Spleen (tissue), 11 donors: ENCODE results near the gene CEP162. TPM values are rescaled to one million over a fixed set of nuclear protein-coding genes. Genes with fewer than 3 reads are reported as not detected.

ENCODE experiments used
- DNase-seq: peaks from one replicate; pipeline ENCODE4 v3.0.0-alpha.2; 2020
- H3K27ac ChIP-seq, 8 donors: fragments of 200-600 bp; sonication (generic) in 7 of 8; 1 replicate in 4 of 8; 2 replicates in 4 of 8; pipeline versions ENCODE4 v1.5.0 to v1.8.0; 2016 to 2021; ENCODE audit warnings: inconsistent platforms in 4 of 8, mild to moderate bottlenecking in 4 of 8, moderate library complexity in 1 of 8
- H3K27me3 ChIP-seq, 7 donors: fragments of 200-600 bp; sonication (generic) in 6 of 7; replicated peaks in 1 of 7; 1 replicate in 4 of 7; 2 replicates in 3 of 7; pipeline versions ENCODE4 v1.5.0 to v1.8.0; 2016 to 2021; ENCODE audit warnings: inconsistent platforms in 3 of 7, mild to moderate bottlenecking in 1 of 7
- H3K36me3 ChIP-seq, 6 donors: fragments of 200-600 bp; sonication (generic) in 5 of 6; 1 replicate in 4 of 6; 2 replicates in 2 of 6; pipeline versions ENCODE4 v1.5.0 to v1.8.0; 2016 to 2021; ENCODE audit warnings: inconsistent platforms in 2 of 6
- H3K4me1 ChIP-seq, 6 donors: fragments of 200-600 bp; sonication (generic) in 5 of 6; 1 replicate in 3 of 6; 2 replicates in 3 of 6; pipeline versions ENCODE4 v1.5.0 to v1.8.0; 2016 to 2021; ENCODE audit warnings: inconsistent platforms in 3 of 6
- H3K4me3 ChIP-seq, 8 donors: fragments of 200-600 bp; sonication (generic) in 7 of 8; 1 replicate in 4 of 8; 2 replicates in 4 of 8; pipeline versions ENCODE4 v1.5.0 to v1.8.0; 2016 to 2021; ENCODE audit warnings: inconsistent platforms in 4 of 8, mild to moderate bottlenecking in 4 of 8, moderate library complexity in 2 of 8
- H3K9me3 ChIP-seq, 8 donors: fragments of 200-600 bp; sonication (generic) in 7 of 8; 1 replicate in 4 of 8; 2 replicates in 4 of 8; pipeline versions ENCODE4 v1.5.0 to v1.8.0; 2016 to 2021; ENCODE audit warnings: inconsistent platforms in 4 of 8
- CTCF ChIP-seq, 11 experiments: fragments of 200-600 bp in 7 of 11; fragments of 450-650 bp in 4 of 11; sonication (generic) in 4 of 11; IDR thresholded peaks in 8 of 11; conservative IDR thresholded peaks in 3 of 11; 1 replicate in 7 of 11; 2 replicates in 4 of 11; pipeline versions ENCODE4 v1.4.0 to v1.8.0; 2016 to 2021; ENCODE audit warnings: antibody characterized with exemption in 11 of 11, inconsistent platforms in 4 of 11, mild to moderate bottlenecking in 1 of 11
- POLR2A ChIP-seq, 3 donors: fragments of 450-650 bp; IDR thresholded peaks; one replicate each; pipeline ENCODE4 v1.5.1; 2017; ENCODE audit warnings: antibody characterized with exemption in 3 of 3, mild to moderate bottlenecking in 1 of 3
- POLR2AphosphoS5 ChIP-seq, 3 donors: sonication (generic); formaldehyde crosslinking; IDR thresholded peaks; one replicate each; pipeline ENCODE4 v1.5.1; 2017; ENCODE audit warnings: antibody characterized with exemption in 3 of 3
- WGBS, 5 donors: extraction: QIAGEN DNeasy Blood & Tissue Kit in 3 of 5; methylation state at CpG; one replicate each; pipeline versions ENCODE4 v1.1.5 to v1.1.7; 2013 to 2018; 5-methylcytosine and 5-hydroxymethylcytosine counted together
- intact Hi-C: fragments of 100-400 bp; cut with DNase I; formaldehyde crosslinking; loops from one replicate; pipeline ENCODE4 v1.15.0; 2023; ENCODE audit warnings: low total_unique reads
- polyA plus RNA-seq, 3 donors: library from polyadenylated mRNA; stranded (reverse); fragments of 200-250 nt; gene quantifications; one replicate each; pipeline ENCODE4 v1.2.1, GENCODE V29; 2013
- total RNA-seq, 7 donors: library from RNA; depleted of rRNA in 3 of 7; stranded (reverse); fragments of >200 nt in 3 of 7; fragmentation: NEBNext Ultra II Directional in 4 of 7; extraction: Animal tissue kit (Norgen Biotek cat#: 25700) in 4 of 7; gene quantifications; one replicate each; pipeline versions ENCODE4 v1.1.0 to v1.2.1, GENCODE V29; 2016 to 2021
- donor health status: healthy with polysubstance abuse.
- donor health status: DM: no; HTN: no; CAD: no; lungs with moderate emphysema.
- donor health status: DM: no; HTN: no; CAD: no.
- donor health status: Bipolar disorder and iron deficiency.
- donor health status: healthy.
- donor health status: DM: no; HTN: no; CAD: no.
- donor health status: DM: yes; HTN: yes; CAD: no.

CEP162 gene
- total and polyA plus RNA-seq, 10 donors = 5.1 to 22.8 (median 10.3) TPM

GRCh38 chr6:84183430-84183829, 44.0 kb downstream of the CEP162 start:
- intact Hi-C loops = no loop called here
- Histone ChIP-seq H3K27ac (no peak overlapping the region), H3K4me3 (no peak overlapping the region), H3K9me3 (no peaks in the 10 kb centered on the region), H3K36me3 (peaks cover 0 to 47% (median 9%) of the 10 kb centered on the region in 6 donors), H3K4me1 (no peaks in the 10 kb centered on the region), H3K27me3 (no peaks in the 10 kb centered on the region)
- TF ChIP-seq POLR2A (IDR thresholded peaks at IDR 0.05) = no peak
- TF ChIP-seq POLR2AphosphoS5 (IDR thresholded peaks at IDR 0.05) = no peak
- TF ChIP-seq CTCF (IDR thresholded peaks at IDR 0.05 in 8 of 11, conservative IDR thresholded peaks at IDR 0.05 in 3 of 11) = no peak
- DNase-seq = no peak
- 93 to 98% (median 95%) methylated on average over 1 of the region's 1 CpG for WGBS, 5 donors

GRCh38 chr6:84182001-84182400, 45.4 kb downstream of the CEP162 start:
- Histone ChIP-seq H3K4me1 (no peaks in the 10 kb centered on the region), H3K9me3 (no peaks in the 10 kb centered on the region), H3K36me3 (peaks cover 0 to 43% (median 9%) of the 10 kb centered on the region in 6 donors), H3K27me3 (no peaks in the 10 kb centered on the region), H3K4me3 (no peak overlapping the region), H3K27ac (no peak overlapping the region)
- intact Hi-C loops = no loop called here
- WGBS, 5 donors = 70 to 91% (median 78%) methylated on average over 1 of the region's 1 CpG
- DNase-seq = no peak
- TF ChIP-seq POLR2A (IDR thresholded peaks at IDR 0.05) (no peak), POLR2AphosphoS5 (IDR thresholded peaks at IDR 0.05) (no peak), CTCF (IDR thresholded peaks at IDR 0.05 in 8 of 11, conservative IDR thresholded peaks at IDR 0.05 in 3 of 11) (no peak)

GRCh38 chr6:84177241-84177640, 50.2 kb downstream of the CEP162 start:
- Histone ChIP-seq H3K36me3 (peaks cover 0 to 38% (median 10%) of the 10 kb centered on the region in 6 donors), H3K27me3 (no peaks in the 10 kb centered on the region), H3K27ac (no peak overlapping the region), H3K4me1 (no peaks in the 10 kb centered on the region), H3K9me3 (no peaks in the 10 kb centered on the region), H3K4me3 (no peak overlapping the region)
- no peak for TF ChIP-seq CTCF (IDR thresholded peaks at IDR 0.05 in 8 of 11, conservative IDR thresholded peaks at IDR 0.05 in 3 of 11)
- TF ChIP-seq POLR2AphosphoS5 (IDR thresholded peaks at IDR 0.05) = no peak
- TF ChIP-seq POLR2A (IDR thresholded peaks at IDR 0.05) = no peak
- DNase-seq = no peak
- intact Hi-C loops = no loop called here
- 82 to 90% (median 86%) methylated on average over 4 of the region's 4 CpGs for WGBS, 5 donors

GRCh38 chr6:84172574-84172973, 54.9 kb downstream of the CEP162 start:
- H3K9me3 ChIP-seq = no peaks in the 10 kb centered on the region
- H3K4me3 ChIP-seq = no peak overlapping the region
- H3K4me1 ChIP-seq = no peaks in the 10 kb centered on the region
- intact Hi-C loops = no loop called here
- H3K27ac ChIP-seq = no peak overlapping the region
- H3K27me3 ChIP-seq = no peaks in the 10 kb centered on the region
- no peak for DNase-seq
- TF ChIP-seq CTCF (IDR thresholded peaks at IDR 0.05 in 8 of 11, conservative IDR thresholded peaks at IDR 0.05 in 3 of 11) (no peak), POLR2AphosphoS5 (IDR thresholded peaks at IDR 0.05) (no peak), POLR2A (IDR thresholded peaks at IDR 0.05) (no peak)
- WGBS, 5 donors = 93 to 100% (median 96%) methylated on average over 1 of the region's 1 CpG
- H3K36me3 ChIP-seq = peaks cover 0 to 77% (median 19%) of the 10 kb centered on the region in 6 donors
